ENCODE measurements around the gene SMAD6. TPM values are rescaled to one million over a fixed set of nuclear protein-coding genes. Genes with fewer than 3 reads are reported as not detected.
"Not testable (repeated sequence)": the region's sequence is repeated elsewhere in the genome, so short reads cannot be mapped to it uniquely, and the experiment has no call there.

The SMAD6 gene
- polyA plus RNA-seq, 3 donors: 23.0 to 29.1 (median 23.0) TPM

GRCh38 chr15:66808181-66808824 is 106.3 kb downstream of the SMAD6 start:
- DNase-seq (ENCODE audit: low read depth in 3 of 3, low spot score in 2 of 3): no peak

GRCh38 chr15:66809664-66810063 is 107.6 kb downstream of the SMAD6 start:
- DNase-seq (ENCODE audit: low read depth in 3 of 3, low spot score in 2 of 3): no peak

GRCh38 chr15:66815318-66815717 is 113.3 kb downstream of the SMAD6 start:
- no peak for DNase-seq (ENCODE audit: low read depth in 3 of 3, low spot score in 2 of 3)

GRCh38 chr15:66816201-66816600 is 114.2 kb downstream of the SMAD6 start:
- no peak for DNase-seq (ENCODE audit: low read depth in 3 of 3, low spot score in 2 of 3)

GRCh38 chr15:66819084-66819483 is 117.0 kb downstream of the SMAD6 start:
- no peak for DNase-seq (ENCODE audit: low read depth in 3 of 3, low spot score in 2 of 3)

- DNase-seq (ENCODE audit: low read depth in 3 of 3, low spot score in 2 of 3): no peak
Measured at GRCh38 chr15:66820481-66821176, 118.6 kb downstream of the SMAD6 start.

GRCh38 chr15:66821307-66821706 is 119.3 kb downstream of the SMAD6 start:
- DNase-seq (ENCODE audit: low read depth in 3 of 3, low spot score in 2 of 3): no peak

- DNase-seq (ENCODE audit: low read depth in 3 of 3, low spot score in 2 of 3): no peak
Measured at GRCh38 chr15:66822114-66822513, 120.1 kb downstream of the SMAD6 start.

- no peak for DNase-seq (ENCODE audit: low read depth in 3 of 3, low spot score in 2 of 3)
Measured at GRCh38 chr15:66822576-66822975, 120.5 kb downstream of the SMAD6 start.

GRCh38 chr15:66823601-66824000 is 121.6 kb downstream of the SMAD6 start:
- no peak for DNase-seq (ENCODE audit: low read depth in 3 of 3, low spot score in 2 of 3)

GRCh38 chr15:66824424-66824823 is 122.4 kb downstream of the SMAD6 start:
- DNase-seq (ENCODE audit: low read depth in 3 of 3, low spot score in 2 of 3): no peak

GRCh38 chr15:66825139-66825538 is 123.1 kb downstream of the SMAD6 start:
- DNase-seq (ENCODE audit: low read depth in 3 of 3, low spot score in 2 of 3): no peak

GRCh38 chr15:66825731-66826130 is 123.7 kb downstream of the SMAD6 start:
- DNase-seq (ENCODE audit: low read depth in 3 of 3, low spot score in 2 of 3): no peak

- DNase-seq (ENCODE audit: low read depth in 3 of 3, low spot score in 2 of 3): no peak
Measured at GRCh38 chr15:66826507-66826906, 124.5 kb downstream of the SMAD6 start.

GRCh38 chr15:66827039-66827697 is 125.1 kb downstream of the SMAD6 start:
- DNase-seq (ENCODE audit: low read depth in 3 of 3, low spot score in 2 of 3): no peak

- DNase-seq (ENCODE audit: low read depth in 3 of 3, low spot score in 2 of 3): no peak
Measured at GRCh38 chr15:66827698-66828055, 125.6 kb downstream of the SMAD6 start.

GRCh38 chr15:66828817-66829541 is 126.9 kb downstream of the SMAD6 start:
- not testable (repeated sequence) for DNase-seq (ENCODE audit: low read depth in 3 of 3, low spot score in 2 of 3)

- no peak for DNase-seq (ENCODE audit: low read depth in 3 of 3, low spot score in 2 of 3)
Measured at GRCh38 chr15:66829551-66830121, 127.6 kb downstream of the SMAD6 start.

- DNase-seq (ENCODE audit: low read depth in 3 of 3, low spot score in 2 of 3): no peak
Measured at GRCh38 chr15:66830358-66830757, 128.3 kb downstream of the SMAD6 start.

GRCh38 chr15:66830823-66831222 is 128.8 kb downstream of the SMAD6 start:
- no peak for DNase-seq (ENCODE audit: low read depth in 3 of 3, low spot score in 2 of 3)

- no peak for DNase-seq (ENCODE audit: low read depth in 3 of 3, low spot score in 2 of 3)
Measured at GRCh38 chr15:66831289-66831688, 129.3 kb downstream of the SMAD6 start.
